HEK293 (cell line): ENCODE data around the gene HLA-DRB1.

Source experiments
- BCL11A ChIP-seq: fragments of 450-650 bp; formaldehyde crosslinking; IDR thresholded peaks from 2 replicates; pipeline ENCODE4 v1.5.1; 2016; ENCODE audit warnings: low read depth, missing biosample characterization, missing genetic modification characterization
- EGR2 ChIP-seq: fragments of 450-650 bp; formaldehyde crosslinking; IDR thresholded peaks from 2 replicates; pipeline ENCODE4 v1.5.1; 2016; ENCODE audit warnings: low read depth, missing biosample characterization, missing genetic modification characterization
- GLIS1 ChIP-seq: fragments of 450-650 bp; formaldehyde crosslinking; IDR thresholded peaks from 2 replicates; pipeline ENCODE4 v1.5.1; 2016; ENCODE audit warnings: missing biosample characterization, missing genetic modification characterization
- GLIS2 ChIP-seq: fragments of 450-650 bp; formaldehyde crosslinking; IDR thresholded peaks from 2 replicates; pipeline ENCODE4 v1.5.1; 2016; ENCODE audit warnings: missing biosample characterization, missing genetic modification characterization
- PATZ1 ChIP-seq: fragments of 450-650 bp; formaldehyde crosslinking; IDR thresholded peaks from 2 replicates; pipeline ENCODE4 v1.5.1; 2016; ENCODE audit warnings: missing biosample characterization, missing genetic modification characterization
- REPIN1 ChIP-seq: fragments of 450-650 bp; formaldehyde crosslinking; IDR thresholded peaks from 2 replicates; pipeline ENCODE4 v1.5.1; 2017; ENCODE audit warnings: missing biosample characterization, missing genetic modification characterization, low read depth
- WT1 ChIP-seq: fragments of 450-650 bp; formaldehyde crosslinking; IDR thresholded peaks from 2 replicates; pipeline ENCODE4 v1.5.1; 2016; ENCODE audit warnings: missing biosample characterization, missing genetic modification characterization
- ZBTB1 ChIP-seq: fragments of 450-650 bp; formaldehyde crosslinking; IDR thresholded peaks from 2 replicates; pipeline ENCODE4 v1.5.1; 2016; ENCODE audit warnings: missing biosample characterization, missing genetic modification characterization
- ZBTB44 ChIP-seq: fragments of 450-650 bp; IDR thresholded peaks from 2 replicates; pipeline ENCODE4 v1.5.1; 2018; ENCODE audit warnings: missing biosample characterization, mild to moderate bottlenecking, missing genetic modification characterization
- ZBTB48 ChIP-seq: fragments of 450-650 bp; formaldehyde crosslinking; IDR thresholded peaks from 2 replicates; pipeline ENCODE4 v1.5.1; 2016; ENCODE audit warnings: missing biosample characterization, missing genetic modification characterization
- ZNF132 ChIP-seq: fragments of 450-650 bp; formaldehyde crosslinking; IDR thresholded peaks from 2 replicates; pipeline ENCODE4 v1.5.1; 2017; ENCODE audit warnings: missing biosample characterization, missing genetic modification characterization, borderline replicate concordance
- ZNF133 ChIP-seq: fragments of 450-650 bp; formaldehyde crosslinking; IDR thresholded peaks from 2 replicates; pipeline ENCODE4 v1.5.1; 2016; ENCODE audit warnings: missing biosample characterization, missing genetic modification characterization
- ZNF155 ChIP-seq: fragments of 450-650 bp; formaldehyde crosslinking; IDR thresholded peaks from 2 replicates; pipeline ENCODE4 v1.5.1; 2016; ENCODE audit warnings: missing biosample characterization, missing genetic modification characterization
- ZNF18 ChIP-seq: fragments of 450-650 bp; formaldehyde crosslinking; IDR thresholded peaks from 2 replicates; pipeline ENCODE4 v1.5.1; 2016; ENCODE audit warnings: missing biosample characterization, missing genetic modification characterization
- ZNF211 ChIP-seq: fragments of 450-650 bp; formaldehyde crosslinking; IDR thresholded peaks from 2 replicates; pipeline ENCODE4 v1.5.1; 2016; ENCODE audit warnings: low read depth, missing biosample characterization, missing genetic modification characterization
- ZNF416 ChIP-seq: fragments of 450-650 bp; formaldehyde crosslinking; IDR thresholded peaks from 2 replicates; pipeline ENCODE4 v1.5.1; 2016; ENCODE audit warnings: missing biosample characterization, missing genetic modification characterization
- ZNF501 ChIP-seq: fragments of 450-650 bp; formaldehyde crosslinking; IDR thresholded peaks from 2 replicates; pipeline ENCODE4 v1.5.1; 2016; ENCODE audit warnings: missing biosample characterization, missing genetic modification characterization
- ZNF529 ChIP-seq: fragments of 450-650 bp; formaldehyde crosslinking; IDR thresholded peaks from 2 replicates; pipeline ENCODE4 v1.5.1; 2017; ENCODE audit warnings: missing genetic modification characterization, missing biosample characterization; ENCODE audit not compliant: insufficient replicate concordance
- ZNF544 ChIP-seq: fragments of 450-650 bp; formaldehyde crosslinking; IDR thresholded peaks from 2 replicates; pipeline ENCODE4 v1.5.0; 2017; ENCODE audit warnings: missing biosample characterization, missing genetic modification characterization
- ZNF645 ChIP-seq: fragments of 450-650 bp; formaldehyde crosslinking; IDR thresholded peaks from 2 replicates; pipeline ENCODE4; 2016; ENCODE audit warnings: missing biosample characterization, missing genetic modification characterization
- ZNF747 ChIP-seq: fragments of 450-650 bp; formaldehyde crosslinking; IDR thresholded peaks from 2 replicates; pipeline ENCODE4 v1.5.1; 2016; ENCODE audit warnings: missing biosample characterization, missing genetic modification characterization
- ZNF76 ChIP-seq: fragments of 450-650 bp; formaldehyde crosslinking; IDR thresholded peaks from 2 replicates; pipeline ENCODE4; 2016; ENCODE audit warnings: low read depth, missing biosample characterization, missing genetic modification characterization, borderline replicate concordance
- ZNF768 ChIP-seq: fragments of 450-650 bp; formaldehyde crosslinking; IDR thresholded peaks from 2 replicates; pipeline ENCODE4 v1.5.1; 2018; ENCODE audit warnings: missing biosample characterization, mild to moderate bottlenecking, missing genetic modification characterization
- ZNF777 ChIP-seq: fragments of 450-650 bp; formaldehyde crosslinking; IDR thresholded peaks from 2 replicates; pipeline ENCODE4 v1.5.1; 2017; ENCODE audit warnings: missing biosample characterization, missing genetic modification characterization, borderline replicate concordance
- ZSCAN30 ChIP-seq: fragments of 450-650 bp; IDR thresholded peaks from 2 replicates; pipeline ENCODE4 v1.5.1; 2018; ENCODE audit warnings: missing biosample characterization, mild to moderate bottlenecking, missing genetic modification characterization, moderate library complexity
- ZSCAN5A ChIP-seq: fragments of 450-650 bp; formaldehyde crosslinking; IDR thresholded peaks from 2 replicates; pipeline ENCODE4 v1.5.1; 2016; ENCODE audit warnings: missing biosample characterization, missing genetic modification characterization
- TF ChIP-seq, protein P1 (sequence below): IDR thresholded peaks from 2 replicates; pipeline ENCODE4 v1.6.1; 2011; ENCODE audit warnings: mild to moderate bottlenecking, low read depth, low read length, borderline replicate concordance
- TF ChIP-seq, protein P2 (sequence below): sonication (generic); formaldehyde crosslinking; IDR thresholded peaks from 2 replicates; pipeline ENCODE4 v1.8.1; 2022; ENCODE audit warnings: mild to moderate bottlenecking, moderate library complexity, missing genetic modification reagents

The HLA-DRB1 gene

GRCh38 chr6:32624565-32624964, 34.9 kb upstream of the HLA-DRB1 start (continued):
- TF ChIP-seq ZNF133 (tag by site-specific recombination) (no peak), ZSCAN30 (tag by site-specific recombination) (peak; percentile 53; the same call in 1 of the 2 replicates), ZNF211 (tag by site-specific recombination) (no peak), ZNF155 (tag by site-specific recombination) (no peak), ZNF132 (tag by site-specific recombination) (no peak), ZNF76 (tag by site-specific recombination) (no peak), ZNF747 (tag by site-specific recombination) (no peak), WT1 (no peak; the same call in none of the 2 replicates), ZSCAN5A (tag by site-specific recombination) (no peak), ZNF645 (tag by site-specific recombination) (no peak), ZNF501 (tag by site-specific recombination) (no peak), ZNF18 (tag by site-specific recombination) (peak; percentile 55; the same call in 1 of the 2 replicates), PATZ1 (tag by site-specific recombination) (no peak), ZNF777 (tag by site-specific recombination) (no peak), REPIN1 (tag by site-specific recombination) (no peak), EGR2 (tag by site-specific recombination) (peak; percentile 40; the same call in 1 of the 2 replicates), ZBTB48 (tag by site-specific recombination) (no peak), ZNF768 (no peak), ZBTB44 (tag by site-specific recombination) (0 out of 2 replicates have a peak, but pooled peaks have one; percentile 39), ZBTB1 (tag by site-specific recombination) (no peak), ZNF544 (tag by site-specific recombination) (no peak), ZNF529 (no peak), BCL11A (tag by site-specific recombination) (no peak), GLIS1 (no peak), ZNF416 (no peak), GLIS2 (tag by site-specific recombination) (no peak)
- TF ChIP-seq, protein P1, sequence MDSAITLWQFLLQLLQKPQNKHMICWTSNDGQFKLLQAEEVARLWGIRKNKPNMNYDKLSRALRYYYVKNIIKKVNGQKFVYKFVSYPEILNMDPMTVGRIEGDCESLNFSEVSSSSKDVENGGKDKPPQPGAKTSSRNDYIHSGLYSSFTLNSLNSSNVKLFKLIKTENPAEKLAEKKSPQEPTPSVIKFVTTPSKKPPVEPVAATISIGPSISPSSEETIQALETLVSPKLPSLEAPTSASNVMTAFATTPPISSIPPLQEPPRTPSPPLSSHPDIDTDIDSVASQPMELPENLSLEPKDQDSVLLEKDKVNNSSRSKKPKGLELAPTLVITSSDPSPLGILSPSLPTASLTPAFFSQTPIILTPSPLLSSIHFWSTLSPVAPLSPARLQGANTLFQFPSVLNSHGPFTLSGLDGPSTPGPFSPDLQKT: no peak
- TF ChIP-seq, protein P2, sequence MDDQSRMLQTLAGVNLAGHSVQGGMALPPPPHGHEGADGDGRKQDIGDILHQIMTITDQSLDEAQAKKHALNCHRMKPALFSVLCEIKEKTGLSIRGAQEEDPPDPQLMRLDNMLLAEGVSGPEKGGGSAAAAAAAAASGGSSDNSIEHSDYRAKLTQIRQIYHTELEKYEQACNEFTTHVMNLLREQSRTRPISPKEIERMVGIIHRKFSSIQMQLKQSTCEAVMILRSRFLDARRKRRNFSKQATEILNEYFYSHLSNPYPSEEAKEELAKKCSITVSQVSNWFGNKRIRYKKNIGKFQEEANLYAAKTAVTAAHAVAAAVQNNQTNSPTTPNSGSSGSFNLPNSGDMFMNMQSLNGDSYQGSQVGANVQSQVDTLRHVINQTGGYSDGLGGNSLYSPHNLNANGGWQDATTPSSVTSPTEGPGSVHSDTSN (CRISPR knock-in tag): no peak
